A549 (cell line): ENCODE results near the gene PARG. TPM values are rescaled to one million over a fixed set of nuclear protein-coding genes. Genes with fewer than 3 reads are reported as not detected.
"Not testable (repeated sequence)": the region's sequence is repeated elsewhere in the genome, so short reads cannot be mapped to it uniquely, and the experiment has no call there.

Experiments used
- ATAC-seq, 2 experiments: fragments of 200-7000 bp in 1 of 2; fragments of >200 bp in 1 of 2; cut with Nextera tagmentation in 1 of 2; cut with Tn5 transposase in 1 of 2; 3 replicates each; pipeline versions ENCODE4 v1.8.0 to v1.9.1; 2018 to 2020; ENCODE audit warnings: mild to moderate bottlenecking in 1 of 2, moderate library complexity in 1 of 2
- CTCF ChIA-PET: fragments of 300-600 bp; sonication (Branson Sonifier 250); formaldehyde crosslinking; extraction: SDS; loops from one replicate; lab custom pipeline; 2021; ENCODE audit warnings: antibody characterized with exemption, inconsistent platforms; lab: Yijun Ruan, JAX
- POLR2A ChIA-PET: fragments of 350-600 bp; formaldehyde crosslinking; extraction: SDS; loops from one replicate; lab custom pipeline; 2021; ENCODE audit warnings: antibody characterized with exemption, inconsistent platforms; lab: Yijun Ruan, JAX
- DNase-seq, 2 experiments: peaks; one replicate each; pipeline versions ENCODE4 v3.0.0 to v3.0.0-alpha.2; 2011 to 2016; ENCODE audit warnings: low read depth in 1 of 2, low spot score in 1 of 2
- FAIRE-seq: peaks from 2 replicates; lab custom pipeline; 2011; peaks lifted over from hg19 to GRCh38; lab: Jason Lieb, UNC
- H3K27ac ChIP-seq, 2 experiments: fragments of >200 bp; sonication (Bioruptor Twin); formaldehyde crosslinking; 3 replicates each; pipeline ENCODE4 v1.5.1; 2016 to 2017
- H3K4me1 ChIP-seq: fragments of >200 bp; sonication (Bioruptor Twin); formaldehyde crosslinking; 3 replicates; pipeline ENCODE4 v1.6.1; 2016
- H3K4me2 ChIP-seq: fragments of >200 bp; sonication (Bioruptor Twin); formaldehyde crosslinking; 3 replicates; pipeline ENCODE4 v1.6.1; 2016
- H3K4me3 ChIP-seq: fragments of >200 bp; sonication (Bioruptor Twin); formaldehyde crosslinking; 3 replicates; pipeline ENCODE4 v1.5.1; 2016
- H3K9me3 ChIP-seq: fragments of >200 bp; sonication (Bioruptor Twin); formaldehyde crosslinking; 3 replicates; pipeline ENCODE4 v1.6.1; 2016
- SMC3 ChIP-seq: fragments of >200 bp; sonication (Bioruptor Twin); formaldehyde crosslinking; IDR thresholded peaks from 3 replicates; pipeline ENCODE4 v1.6.1; 2018; ENCODE audit warnings: inconsistent platforms
- WGBS: methylation state at CpG from one replicate; pipeline ENCODE4 v1.1.6; 2017; ENCODE audit errors: missing lambda C conversion rate; 5-methylcytosine and 5-hydroxymethylcytosine counted together
- polyA plus RNA-seq, 4 experiments: library from polyadenylated mRNA; depleted of rRNA in 3 of 4; stranded (reverse); fragments of >200 nt; fragmentation: RNase III in 1 of 4; extraction: RNeasy Plus Mini Kit Qiagen cat#74134 plus additional on column Dnase treatment in 1 of 4; gene quantifications; 2 replicates in 3 of 4; 3 replicates in 1 of 4; pipeline ENCODE4 v1.2.3, GENCODE V29; 2011 to 2017

Gene PARG
- polyA plus RNA-seq, 2 of the 4 experiments (the other 2 are of a cell fraction), result 22.7 to 24.0 TPM

DNA sequence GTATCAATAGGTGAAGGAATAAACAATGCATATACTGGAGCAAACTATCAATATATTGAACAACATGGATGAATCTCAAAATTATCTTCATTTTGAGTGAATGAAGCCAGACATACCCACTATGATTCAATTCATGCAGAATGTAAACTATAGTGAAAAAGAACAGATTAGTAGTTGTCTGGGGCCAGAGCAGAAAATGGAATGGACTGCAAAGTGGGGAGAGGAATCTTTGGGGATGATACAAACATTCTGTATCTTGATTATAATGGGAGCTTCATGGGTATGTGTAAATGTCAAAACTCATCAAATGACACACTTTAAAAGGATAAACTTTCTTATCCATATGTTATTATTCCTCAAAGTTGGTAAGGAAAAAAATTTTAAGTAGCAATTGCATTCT lies 23.9 kb downstream of the PARG start:
- FAIRE-seq, H3K4me1 ChIP-seq, ATAC-seq, H3K27ac ChIP-seq, H3K4me2 ChIP-seq, POLR2A ChIA-PET, H3K4me3 ChIP-seq, DNase-seq, H3K9me3 ChIP-seq: not testable (repeated sequence)
- CTCF ChIA-PET, result interaction anchor here (1.1 kb wide), 1 partner anchor 322 kb away, joined by 4 read pairs; no protein-coding TSS in a partner anchor

DNA sequence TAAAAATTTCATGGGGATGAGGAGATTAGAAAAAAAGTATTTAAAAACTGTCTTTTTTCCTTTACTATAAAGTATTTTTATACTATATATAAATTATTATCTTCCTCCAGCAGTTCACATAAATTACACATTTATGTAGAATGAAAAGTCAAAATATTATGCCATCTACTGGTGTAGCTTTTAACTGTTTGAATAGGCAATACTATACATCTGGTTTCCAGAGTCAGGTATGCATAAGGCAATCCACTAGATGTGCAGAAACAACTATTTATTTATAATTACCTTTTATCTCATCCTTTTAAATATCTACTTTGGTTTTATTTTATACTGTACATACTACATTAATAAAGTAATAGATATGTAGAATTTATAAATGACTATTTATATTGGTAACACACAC lies 25.4 kb downstream of the PARG start:
- H3K4me2 ChIP-seq, H3K4me3 ChIP-seq, H3K9me3 ChIP-seq, H3K4me1 ChIP-seq, DNase-seq, H3K27ac ChIP-seq, POLR2A ChIA-PET, FAIRE-seq: not testable (repeated sequence)
- ATAC-seq, result peak in 1 of 2 experiments; percentile 59; a peak in 2 of 6 replicates
- TF ChIP-seq SMC3, result peak; percentile 44; the same call in 2 of the 3 replicates
- CTCF ChIA-PET, result interaction anchor here (1.1 to 1.6 kb wide), 2 partner anchors 321 to 323 kb away, joined by 4 read pairs; no protein-coding TSS in a partner anchor

- ATAC-seq, H3K4me2 ChIP-seq, H3K27ac ChIP-seq, POLR2A ChIA-PET, H3K9me3 ChIP-seq, DNase-seq, FAIRE-seq, H3K4me3 ChIP-seq, CTCF ChIA-PET: not testable (repeated sequence)
- H3K4me1 ChIP-seq, result peaks cover 19% of the 10 kb centered on the region; the same call in 1 of the 3 replicates
- no CpG with 5 or more reads among the region's 1 CpG for WGBS
Observed at GRCh38 chr10:49910295-49910694, 31.5 kb downstream of the PARG start.

DNA sequence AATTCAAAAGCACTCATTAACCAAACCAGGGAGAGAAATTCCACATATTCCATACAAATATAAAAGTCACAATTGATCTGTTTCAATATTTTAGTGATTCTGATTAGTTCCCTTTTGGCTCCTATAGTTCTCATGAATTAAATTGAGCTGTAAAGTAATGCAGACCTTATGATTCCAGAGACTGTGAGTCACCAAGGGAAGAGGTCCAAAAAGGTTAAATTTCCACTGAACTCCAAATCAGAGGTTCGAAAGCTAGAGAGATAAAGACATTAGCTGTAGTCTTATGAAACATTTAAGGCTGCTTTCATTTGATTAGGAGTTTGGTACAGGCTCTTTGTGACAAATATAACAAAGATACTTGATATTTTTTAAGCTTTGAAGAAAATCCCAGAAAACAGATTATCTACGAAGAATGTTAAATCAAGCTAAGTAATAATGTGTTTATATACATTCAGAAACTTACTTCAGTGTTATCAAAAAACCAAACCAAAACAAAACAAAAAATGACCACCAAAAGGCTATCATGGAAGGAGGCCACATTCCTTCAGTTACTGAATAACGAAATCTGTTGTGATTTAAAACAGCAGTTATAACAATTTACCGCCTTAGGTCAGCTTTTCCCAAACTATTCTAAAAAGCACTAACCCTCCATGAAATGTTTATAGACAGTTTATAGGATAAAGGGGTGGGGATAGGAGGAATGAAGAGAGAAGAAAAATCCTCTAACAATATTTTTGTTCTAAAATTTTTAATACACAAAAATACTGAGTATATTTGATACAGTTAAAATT lies 33.3 kb downstream of the PARG start:
- peaks cover 19% of the 10 kb centered on the region; the same call in 1 of the 3 replicates for H3K4me1 ChIP-seq
- CTCF ChIA-PET, FAIRE-seq, H3K4me3 ChIP-seq, ATAC-seq, H3K9me3 ChIP-seq, DNase-seq, H3K27ac ChIP-seq, POLR2A ChIA-PET: not testable (repeated sequence)
- peak overlapping the region; percentile 33; the same call in 2 of the 3 replicates for H3K4me2 ChIP-seq
- 66% methylated on average over 4 of the region's 4 CpGs for WGBS

- H3K4me1 ChIP-seq, DNase-seq, H3K9me3 ChIP-seq, H3K4me2 ChIP-seq, H3K4me3 ChIP-seq, FAIRE-seq, POLR2A ChIA-PET, H3K27ac ChIP-seq, ATAC-seq: not testable (repeated sequence)
- WGBS, result 74% methylated on average over 3 of the region's 3 CpGs
- CTCF ChIA-PET, result interaction anchor here (1.1 kb wide), 1 partner anchor 311 kb away, joined by 3 read pairs; no protein-coding TSS in a partner anchor
Observed at GRCh38 chr10:49903829-49904228, 38.0 kb downstream of the PARG start.

- CTCF ChIA-PET, FAIRE-seq, H3K4me3 ChIP-seq, H3K4me1 ChIP-seq, POLR2A ChIA-PET, ATAC-seq, H3K4me2 ChIP-seq, DNase-seq, H3K27ac ChIP-seq, H3K9me3 ChIP-seq: not testable (repeated sequence)
- 86% methylated on average over 3 of the region's 3 CpGs for WGBS
Observed at GRCh38 chr10:49900406-49900805, 41.4 kb downstream of the PARG start.

- 93% methylated on average over 2 of the region's 2 CpGs for WGBS
- H3K4me2 ChIP-seq, CTCF ChIA-PET, DNase-seq, POLR2A ChIA-PET, H3K4me1 ChIP-seq, H3K27ac ChIP-seq, H3K9me3 ChIP-seq, ATAC-seq, FAIRE-seq, H3K4me3 ChIP-seq: not testable (repeated sequence)
Observed at GRCh38 chr10:49899999-49900398, 41.8 kb downstream of the PARG start.

- H3K4me1 ChIP-seq, H3K27ac ChIP-seq, H3K9me3 ChIP-seq, H3K4me2 ChIP-seq, H3K4me3 ChIP-seq, ATAC-seq, FAIRE-seq, DNase-seq, POLR2A ChIA-PET, CTCF ChIA-PET: not testable (repeated sequence)
- 97% methylated on average over 5 of the region's 5 CpGs for WGBS
Observed at GRCh38 chr10:49890025-49890424, 51.8 kb downstream of the PARG start.

- FAIRE-seq, POLR2A ChIA-PET, H3K4me1 ChIP-seq, H3K27ac ChIP-seq, H3K9me3 ChIP-seq, H3K4me3 ChIP-seq, CTCF ChIA-PET, DNase-seq: not testable (repeated sequence)
- 9% methylated on average over 1 of the region's 3 CpGs for WGBS
- H3K4me2 ChIP-seq, result peak overlapping the region; percentile 46; the same call in 2 of the 3 replicates
- peak; percentile 24 to 75; a peak in 4 of 6 replicates for ATAC-seq
Observed at GRCh38 chr10:49884739-49885331, 57.0 kb downstream of the PARG start.

DNA sequence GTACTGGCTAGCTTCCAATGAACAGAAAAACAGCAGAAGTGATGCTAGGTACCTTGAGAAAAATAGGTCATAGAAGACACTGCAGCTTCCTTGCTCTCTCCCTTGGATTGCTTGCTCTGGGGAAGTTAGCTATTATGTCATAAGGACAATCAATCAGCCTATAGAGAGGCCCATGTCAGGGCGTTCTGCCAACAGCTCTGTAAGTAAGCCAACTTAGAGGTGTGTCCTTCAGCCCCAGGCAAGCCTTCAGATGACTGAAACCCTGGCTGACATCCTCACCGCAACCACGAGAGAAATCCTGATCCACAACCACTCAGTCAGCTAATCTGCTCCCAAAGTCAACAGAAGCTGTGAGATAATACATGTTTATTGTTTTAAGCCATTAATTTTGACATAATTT lies 58.0 kb downstream of the PARG start:
- H3K9me3 ChIP-seq, CTCF ChIA-PET, H3K4me3 ChIP-seq, H3K4me1 ChIP-seq, H3K27ac ChIP-seq, FAIRE-seq, POLR2A ChIA-PET, DNase-seq: not testable (repeated sequence)
- 0 out of 3 replicates have a peak overlapping the region, but pooled peaks have one; percentile 32 for H3K4me2 ChIP-seq
- 57% methylated on average over 1 of the region's 3 CpGs for WGBS
- peak; percentile 76 to 83 for ATAC-seq

DNA sequence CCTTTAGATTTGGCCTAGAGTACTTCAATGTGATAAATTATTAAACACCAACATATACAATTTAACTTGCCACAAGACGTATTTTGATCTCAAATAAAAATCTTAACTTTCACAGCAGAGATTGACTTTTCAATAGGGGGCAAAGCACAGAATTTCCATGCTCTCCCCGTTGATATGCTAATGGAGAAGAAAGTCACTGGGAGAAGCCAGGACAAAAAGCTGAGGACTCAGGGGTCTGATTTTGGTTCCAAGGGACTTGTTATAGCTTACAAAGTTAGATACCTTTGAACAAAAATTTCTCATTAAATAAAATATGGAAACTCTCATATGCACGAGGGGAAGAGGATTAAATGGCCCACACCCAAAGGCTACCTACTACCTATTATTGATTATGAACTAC lies 59.5 kb downstream of the PARG start:
- H3K4me3 ChIP-seq, ATAC-seq, H3K27ac ChIP-seq, FAIRE-seq, CTCF ChIA-PET, POLR2A ChIA-PET, H3K4me1 ChIP-seq, H3K4me2 ChIP-seq, DNase-seq, H3K9me3 ChIP-seq: not testable (repeated sequence)
- WGBS, result 76% methylated on average over 3 of the region's 3 CpGs
